A673 (cell line): Measurements from ENCODE around the gene PLCB4. TPM values are rescaled to one million over a fixed set of nuclear protein-coding genes. Genes with fewer than 3 reads are reported as not detected.
A peak's percentile ranks its signal among the peaks of the same experiment; 100 is the strongest.

Experiments
- BruUV-seq: library from RNA; stranded (reverse); fragments of 400-500 nt; replicated peaks from 2 replicates; lab custom pipeline; 2021; lab: Mats Ljungman, UMichigan
- CTCF ChIA-PET: fragments of 300-600 bp; sonication (Branson Sonifier 250); formaldehyde crosslinking; loops from one replicate; lab custom pipeline; 2022; ENCODE audit warnings: antibody characterized with exemption; lab: Charles Lee
- POLR2A ChIA-PET: fragments of 300-600 bp; sonication (Branson Sonifier 250); formaldehyde crosslinking; loops from one replicate; lab custom pipeline; 2022; ENCODE audit warnings: antibody characterized with exemption; ENCODE audit not compliant: low non-redundant PET; lab: Charles Lee
- DNase-seq: peaks from one replicate; pipeline ENCODE4 v3.0.0-alpha.2; 2015; ENCODE audit warnings: low spot score
- H3K27ac ChIP-seq: fragments of 200-600 bp; sonication (generic); 2 replicates; pipeline ENCODE4 v1.5.1; 2016; ENCODE audit warnings: mixed run types, low read depth, mild to moderate bottlenecking, mixed read lengths, antibody characterized with exemption, low read length; ENCODE audit not compliant: poor library complexity, severe bottlenecking
- H3K27me3 ChIP-seq: fragments of 200-600 bp; sonication (generic); replicated peaks from 2 replicates; pipeline ENCODE4 v1.6.1; 2017; ENCODE audit warnings: mixed run types, low read depth, mild to moderate bottlenecking, mixed read lengths, antibody characterized with exemption, low read length; ENCODE audit not compliant: insufficient read depth, poor library complexity
- H3K36me3 ChIP-seq: fragments of 200-600 bp; sonication (generic); 2 replicates; pipeline ENCODE4 v1.6.1; 2016; ENCODE audit warnings: mixed run types, mild to moderate bottlenecking, mixed read lengths, antibody characterized with exemption, low read length; ENCODE audit not compliant: insufficient read depth, poor library complexity, severe bottlenecking
- H3K4me1 ChIP-seq: fragments of 200-600 bp; sonication (generic); 2 replicates; pipeline ENCODE4 v1.6.1; 2017; ENCODE audit warnings: mixed run types, mild to moderate bottlenecking, mixed read lengths, antibody characterized with exemption, low read length; ENCODE audit not compliant: insufficient read depth, poor library complexity, severe bottlenecking
- H3K4me3 ChIP-seq: fragments of 200-600 bp; sonication (generic); 2 replicates; pipeline ENCODE4 v1.5.1; 2016; ENCODE audit warnings: low read depth, mixed run types, mild to moderate bottlenecking, mixed read lengths, low read length; ENCODE audit not compliant: poor library complexity, severe bottlenecking
- H3K9me3 ChIP-seq: fragments of 200-600 bp; sonication (generic); 2 replicates; pipeline ENCODE4 v1.6.1; 2016; ENCODE audit warnings: mixed run types, low read depth, mild to moderate bottlenecking, mixed read lengths, antibody characterized with exemption, low read length; ENCODE audit not compliant: poor library complexity, severe bottlenecking
- EZH2 ChIP-seq: fragments of 200-600 bp; sonication (generic); IDR thresholded peaks from 2 replicates; pipeline ENCODE4 v1.6.1; 2017; ENCODE audit warnings: borderline replicate concordance, low read depth, mild to moderate bottlenecking, mixed read lengths, antibody characterized with exemption, low read length; ENCODE audit not compliant: poor library complexity, severe bottlenecking
- intact Hi-C: fragments of 100-400 bp; cut with micrococcal nuclease; formaldehyde crosslinking; loops from one replicate; pipeline ENCODE4 v1.10.0; 2022; ENCODE audit not compliant: unreplicated experiment
- total RNA-seq: library from RNA; stranded (reverse); gene quantifications from 2 replicates; pipeline ENCODE4 v1.2.3, GENCODE V29; 2021
- TF ChIP-seq, protein P1 (sequence below): fragments of 300-800, 200-600 bp; sonication (generic); conservative IDR thresholded peaks from 2 replicates; pipeline ENCODE4 v1.5.1; 2017; ENCODE audit warnings: low read depth, mild to moderate bottlenecking, antibody characterized with exemption, low read length, moderate library complexity, mixed read lengths

PLCB4 gene
- total RNA-seq, 1 experiment from 2014 or later: 6.2 TPM

DNA sequence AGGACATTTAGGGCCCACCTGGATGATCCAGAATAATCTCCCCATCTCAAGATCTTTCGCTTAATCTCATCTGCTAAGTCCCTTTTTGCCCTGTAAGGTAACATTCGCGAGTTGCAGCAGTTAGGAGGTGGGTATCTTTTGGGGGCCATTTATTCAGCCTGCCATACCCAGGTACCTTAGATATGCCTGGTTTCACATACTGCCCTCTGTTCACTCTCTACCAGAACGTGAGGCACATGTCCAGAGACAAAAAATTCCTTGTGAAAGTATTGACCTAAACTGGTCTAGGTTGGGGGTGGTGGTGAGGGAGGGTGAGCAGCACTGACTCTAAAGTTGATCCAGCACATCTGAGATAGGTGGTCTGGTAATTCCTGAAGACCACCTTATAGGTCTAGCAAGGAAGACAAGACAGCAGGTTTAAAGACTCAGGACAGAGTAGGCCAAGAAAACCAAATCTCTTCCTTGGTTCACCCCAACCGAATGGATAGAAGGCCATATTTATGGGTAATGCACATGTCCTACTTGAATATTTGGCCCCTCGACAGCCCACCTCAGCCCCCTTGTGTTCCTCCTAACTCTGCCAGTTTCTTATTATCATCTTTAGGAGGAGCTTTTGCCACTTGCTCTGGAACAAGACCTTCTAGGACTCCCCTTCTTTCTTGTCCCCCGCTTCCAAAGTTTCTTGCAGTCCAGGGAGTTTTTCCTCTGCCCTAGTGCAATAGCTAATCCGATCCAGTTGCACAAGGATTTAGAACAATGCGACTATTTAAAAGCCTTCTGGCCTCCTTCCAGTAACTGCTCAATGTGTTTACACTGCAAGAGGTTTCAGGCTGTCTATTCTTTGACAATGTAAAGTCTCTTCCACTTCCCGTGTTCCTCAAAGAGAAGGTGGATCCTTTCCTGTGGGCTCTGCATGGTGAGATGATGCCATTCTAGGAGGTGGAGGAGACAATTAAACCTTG lies 232.5 kb downstream of the PLCB4 start:
- Histone ChIP-seq H3K27me3 (no peaks in the 10 kb centered on the region), H3K36me3 (no peaks in the 10 kb centered on the region), H3K9me3 (no peaks in the 10 kb centered on the region), H3K4me3 (no peak overlapping the region), H3K4me1 (peaks cover 6% of the 10 kb centered on the region), H3K27ac (no peak overlapping the region)
- peak; percentile 66 for DNase-seq
- no TSS peak for BruUV-seq
- ChIA-PET CTCF (no interaction called here), POLR2A (no interaction called here)
- TF ChIP-seq, protein P1, sequence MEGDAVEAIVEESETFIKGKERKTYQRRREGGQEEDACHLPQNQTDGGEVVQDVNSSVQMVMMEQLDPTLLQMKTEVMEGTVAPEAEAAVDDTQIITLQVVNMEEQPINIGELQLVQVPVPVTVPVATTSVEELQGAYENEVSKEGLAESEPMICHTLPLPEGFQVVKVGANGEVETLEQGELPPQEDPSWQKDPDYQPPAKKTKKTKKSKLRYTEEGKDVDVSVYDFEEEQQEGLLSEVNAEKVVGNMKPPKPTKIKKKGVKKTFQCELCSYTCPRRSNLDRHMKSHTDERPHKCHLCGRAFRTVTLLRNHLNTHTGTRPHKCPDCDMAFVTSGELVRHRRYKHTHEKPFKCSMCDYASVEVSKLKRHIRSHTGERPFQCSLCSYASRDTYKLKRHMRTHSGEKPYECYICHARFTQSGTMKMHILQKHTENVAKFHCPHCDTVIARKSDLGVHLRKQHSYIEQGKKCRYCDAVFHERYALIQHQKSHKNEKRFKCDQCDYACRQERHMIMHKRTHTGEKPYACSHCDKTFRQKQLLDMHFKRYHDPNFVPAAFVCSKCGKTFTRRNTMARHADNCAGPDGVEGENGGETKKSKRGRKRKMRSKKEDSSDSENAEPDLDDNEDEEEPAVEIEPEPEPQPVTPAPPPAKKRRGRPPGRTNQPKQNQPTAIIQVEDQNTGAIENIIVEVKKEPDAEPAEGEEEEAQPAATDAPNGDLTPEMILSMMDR: no peak
- no peak for TF ChIP-seq EZH2
- intact Hi-C loops: no loop called here

DNA sequence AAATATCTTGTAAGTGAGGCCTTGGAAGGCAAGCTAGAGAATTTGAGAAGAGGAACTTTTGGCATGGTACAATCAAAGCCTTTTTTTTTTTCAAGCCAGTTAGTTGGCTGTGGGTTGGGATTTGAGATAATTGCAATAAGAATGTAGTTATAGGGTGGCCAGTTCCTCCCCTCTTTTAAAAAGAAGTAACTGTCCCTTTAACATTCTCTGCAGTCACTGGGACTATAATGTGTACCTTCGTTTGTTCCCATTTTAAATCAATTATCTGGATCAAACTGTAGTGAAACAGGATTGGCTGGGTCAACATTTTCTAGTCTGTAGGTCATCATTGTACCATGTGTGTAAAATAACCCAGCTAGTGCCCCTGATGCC lies 233.2 kb downstream of the PLCB4 start:
- ChIA-PET CTCF (no interaction called here), POLR2A (no interaction called here)
- H3K4me1 ChIP-seq: peaks cover 6% of the 10 kb centered on the region
- no peaks in the 10 kb centered on the region for H3K9me3 ChIP-seq
- intact Hi-C loops: no loop called here
- H3K36me3 ChIP-seq: no peaks in the 10 kb centered on the region
- no peak overlapping the region for H3K4me3 ChIP-seq
- H3K27me3 ChIP-seq: no peaks in the 10 kb centered on the region
- TF ChIP-seq, protein P1: no peak
- no peak for TF ChIP-seq EZH2
- BruUV-seq: no TSS peak
- no peak for DNase-seq
- no peak overlapping the region for H3K27ac ChIP-seq

DNA sequence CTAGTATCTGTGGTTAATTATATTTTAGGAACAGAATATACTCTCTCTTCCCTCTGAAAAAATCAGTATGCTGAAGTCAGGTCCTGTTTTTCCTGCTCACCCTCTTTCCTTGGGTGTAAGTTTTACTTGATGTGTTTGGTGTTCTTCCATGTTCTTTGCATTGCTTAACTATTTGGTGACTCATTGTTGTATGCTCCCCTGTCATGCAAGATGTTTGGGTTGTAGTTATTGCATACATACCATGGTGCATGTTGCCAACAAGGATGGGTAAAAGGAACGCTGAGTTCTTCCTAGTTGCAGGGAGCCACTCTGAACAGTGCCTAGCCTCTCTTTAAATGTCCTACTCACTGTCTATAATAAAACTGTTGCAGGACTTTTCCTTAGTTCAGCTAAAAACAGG lies 237.6 kb downstream of the PLCB4 start:
- no peak for TF ChIP-seq EZH2
- TF ChIP-seq, protein P1: no peak
- no peak overlapping the region for H3K27ac ChIP-seq
- intact Hi-C loops: no loop called here
- H3K4me1 ChIP-seq: no peaks in the 10 kb centered on the region
- DNase-seq: no peak
- H3K27me3 ChIP-seq: no peaks in the 10 kb centered on the region
- H3K9me3 ChIP-seq: no peaks in the 10 kb centered on the region
- POLR2A ChIA-PET: no interaction called here
- no peaks in the 10 kb centered on the region for H3K36me3 ChIP-seq
- no TSS peak for BruUV-seq
- CTCF ChIA-PET: no interaction called here
- H3K4me3 ChIP-seq: no peak overlapping the region
